GM12892 (cell line): ENCODE measurements around the gene VWF.

ENCODE experiments used
- DNase-seq: peaks from one replicate; pipeline ENCODE4 v3.0.0; 2011; ENCODE audit not compliant: insufficient read length
- FAIRE-seq: peaks from 2 replicates; lab custom pipeline; 2011; peaks lifted over from hg19 to GRCh38; lab: Jason Lieb, UNC
- POLR2A ChIP-seq: IDR thresholded peaks from 2 replicates; pipeline ENCODE4 v1.6.1; 2011; ENCODE audit warnings: low read depth, low read length, control low read depth
- POLR2AphosphoS5 ChIP-seq: IDR thresholded peaks from 2 replicates; pipeline ENCODE4 v1.6.1; 2011; ENCODE audit warnings: low read depth, low read length, control low read depth
- TAF1 ChIP-seq: IDR thresholded peaks from 2 replicates; pipeline ENCODE4 v1.6.1; 2011; ENCODE audit warnings: low read depth, mild to moderate bottlenecking, control low read depth, low read length, borderline replicate concordance

The VWF gene

DNA sequence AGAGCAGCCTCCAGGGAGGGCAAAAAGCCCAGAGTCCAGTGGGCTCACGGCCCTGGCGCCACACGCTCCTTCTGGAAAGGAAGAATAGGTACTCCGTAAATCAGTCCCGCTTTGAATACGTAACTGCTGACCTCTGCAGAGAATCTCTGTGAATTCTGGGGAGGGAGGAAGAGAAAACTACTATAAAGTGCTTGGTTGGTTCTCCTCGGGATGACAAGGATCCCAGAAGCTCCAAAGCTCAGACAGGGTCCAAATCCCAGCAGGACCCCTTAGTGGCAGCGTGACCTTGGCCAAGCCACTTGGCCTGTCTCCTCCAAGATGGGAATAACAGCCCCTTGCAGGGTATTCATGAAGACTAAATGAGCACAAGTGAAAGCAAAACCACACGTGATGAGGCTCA is 211.1 kb downstream of the VWF start:
- FAIRE-seq (no peak), DNase-seq (no peak)
- TF ChIP-seq POLR2A (no peak), POLR2AphosphoS5 (no peak)

DNA sequence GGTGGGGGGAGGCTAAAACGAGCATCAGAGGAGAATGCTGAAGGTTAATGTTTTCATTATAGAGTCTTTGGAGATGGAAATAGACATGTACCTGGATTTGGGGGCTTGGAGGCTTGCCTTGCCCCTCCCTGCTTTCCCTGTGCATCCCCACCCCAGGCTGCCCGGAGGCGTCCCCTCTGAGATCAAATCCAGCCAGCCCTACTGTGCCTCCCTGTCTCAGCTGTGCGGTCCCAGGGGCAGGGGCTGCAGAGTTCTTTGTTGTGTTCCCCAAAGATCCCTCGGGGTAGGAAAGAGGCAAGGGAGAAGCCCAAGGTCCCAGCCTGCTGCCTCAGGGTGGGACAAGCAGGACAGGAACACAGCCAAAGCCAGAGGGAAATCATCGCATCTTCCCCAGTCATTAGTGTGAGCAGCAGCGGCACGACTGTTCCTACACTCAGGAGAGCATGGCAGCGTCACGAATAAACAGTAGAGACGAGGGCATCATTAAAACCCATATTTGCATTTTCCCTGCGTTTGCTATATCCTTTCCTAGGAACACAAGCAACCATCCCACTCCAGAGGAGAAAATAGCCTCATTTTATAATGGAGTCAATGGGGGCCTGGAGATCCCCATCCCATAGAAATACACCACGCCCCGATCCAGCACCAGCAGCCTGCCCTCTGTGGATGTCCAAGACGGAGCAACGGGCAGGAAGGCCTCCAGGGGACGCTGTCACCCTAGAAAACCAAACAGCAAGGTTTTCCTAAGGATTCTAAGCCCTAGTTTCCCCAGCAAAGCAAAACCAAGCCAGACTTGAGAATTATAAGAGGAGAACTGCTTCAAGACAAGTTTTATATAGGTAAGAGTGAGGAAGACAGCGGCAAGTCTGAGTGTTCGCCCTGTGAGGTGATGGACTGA is 211.8 kb downstream of the VWF start:
- no peak for DNase-seq
- TF ChIP-seq POLR2A, result no peak
- TF ChIP-seq TAF1, result no peak
- TF ChIP-seq POLR2AphosphoS5, result no peak
- FAIRE-seq, result no peak

DNA sequence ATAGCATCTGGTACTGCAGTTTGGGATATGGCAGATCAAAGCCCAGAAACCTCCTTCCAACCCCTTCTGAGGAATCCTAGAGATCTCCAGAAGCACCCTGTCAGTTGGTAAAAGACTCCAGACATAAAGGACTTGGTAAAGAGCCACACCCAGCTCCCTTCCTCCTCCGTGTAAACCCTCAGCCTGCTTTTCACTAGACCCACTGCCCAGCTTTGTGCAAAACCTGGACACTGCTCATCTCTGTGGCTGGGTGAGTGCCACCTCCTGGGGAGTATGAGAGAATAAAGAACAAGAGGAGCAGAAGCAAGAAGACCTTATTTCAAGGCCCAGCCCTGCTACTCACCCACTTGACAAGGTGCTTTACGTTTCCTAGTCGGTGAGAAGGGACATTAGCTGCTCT is 212.5 kb downstream of the VWF start:
- FAIRE-seq (no peak), DNase-seq (no peak)
- TF ChIP-seq TAF1 (no peak), POLR2A (no peak), POLR2AphosphoS5 (no peak)

DNA sequence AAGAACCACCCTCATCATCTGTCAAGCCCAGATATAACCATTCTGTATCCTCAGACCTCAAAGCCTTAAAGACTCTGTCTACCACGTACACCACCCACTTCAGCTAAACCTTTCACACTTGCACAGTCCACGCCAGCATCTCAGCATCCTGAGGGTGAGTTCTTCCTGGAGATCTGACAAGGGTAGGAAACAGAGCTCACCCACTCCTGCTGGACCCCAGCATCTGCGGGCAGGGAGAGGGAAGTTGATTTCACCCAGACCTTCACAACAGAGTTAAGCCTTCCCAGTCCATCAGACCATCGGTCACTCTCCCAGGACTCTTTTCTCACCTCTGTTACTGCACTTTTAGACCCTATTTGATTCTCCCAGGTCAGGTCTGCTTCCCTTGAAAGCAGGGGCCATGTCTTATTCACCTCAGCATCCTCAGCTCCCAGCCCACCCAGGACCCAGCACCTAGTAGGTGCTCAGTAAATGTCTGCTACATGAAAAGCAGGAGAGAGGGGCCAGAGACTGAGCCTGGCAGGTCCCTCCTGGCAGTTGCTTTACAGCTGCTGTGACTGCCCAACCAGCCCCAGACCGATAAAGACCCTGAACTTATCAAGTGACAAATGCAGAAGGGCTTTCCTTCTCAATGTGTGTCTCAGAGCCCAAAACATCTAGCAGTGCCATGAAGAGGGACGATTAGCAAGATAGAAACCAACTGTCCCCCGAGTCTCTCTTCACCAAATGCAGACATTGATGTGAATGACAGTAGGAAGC is 213.5 kb downstream of the VWF start:
- TF ChIP-seq TAF1 (no peak), POLR2AphosphoS5 (no peak), POLR2A (no peak)
- DNase-seq, result no peak
- no peak for FAIRE-seq

DNA sequence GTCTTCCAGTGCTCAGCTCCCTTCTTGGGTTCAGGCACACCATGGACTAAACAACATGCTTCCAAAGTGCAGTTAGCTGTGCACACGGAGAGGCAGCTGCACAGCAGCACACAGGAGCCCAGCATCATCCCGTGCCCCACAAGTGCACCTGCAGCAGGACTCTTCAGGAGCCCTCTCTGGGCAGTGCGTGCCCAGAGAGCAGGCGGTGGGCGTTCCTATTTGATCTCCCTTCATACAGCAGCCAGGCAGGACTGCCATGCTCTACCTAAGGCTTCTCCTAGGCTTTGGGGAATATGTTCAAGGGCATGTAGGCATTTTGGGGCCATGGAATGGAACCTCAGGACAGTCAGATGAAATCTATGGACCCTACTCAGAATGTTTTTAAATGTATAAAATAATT is 214.9 kb downstream of the VWF start:
- no peak for TF ChIP-seq POLR2AphosphoS5
- TF ChIP-seq POLR2A, result no peak
- no peak for TF ChIP-seq TAF1
- no peak for DNase-seq
- no peak for FAIRE-seq

DNA sequence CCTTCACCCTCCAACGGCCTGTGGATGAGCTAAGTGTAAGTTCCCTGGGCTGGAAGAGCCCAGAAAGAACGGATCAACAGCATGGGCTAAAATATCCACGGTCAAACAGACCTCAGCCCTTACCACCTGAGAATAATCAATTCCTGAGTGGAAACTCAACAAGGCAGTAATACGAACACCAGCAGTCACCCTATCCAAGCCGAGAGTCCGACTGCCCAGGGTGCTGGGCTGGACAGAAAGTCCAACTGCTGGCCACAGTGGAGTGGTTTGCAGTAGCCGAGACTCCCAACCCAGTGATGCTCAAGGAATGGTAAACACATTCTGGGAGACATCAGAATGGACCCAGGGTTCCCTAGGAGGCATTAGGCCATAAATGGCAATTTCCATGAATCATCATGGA is 216.2 kb downstream of the VWF start:
- DNase-seq (no peak), FAIRE-seq (no peak)
- TF ChIP-seq POLR2A, result no peak
- no peak for TF ChIP-seq POLR2AphosphoS5
- TF ChIP-seq TAF1, result no peak

DNA sequence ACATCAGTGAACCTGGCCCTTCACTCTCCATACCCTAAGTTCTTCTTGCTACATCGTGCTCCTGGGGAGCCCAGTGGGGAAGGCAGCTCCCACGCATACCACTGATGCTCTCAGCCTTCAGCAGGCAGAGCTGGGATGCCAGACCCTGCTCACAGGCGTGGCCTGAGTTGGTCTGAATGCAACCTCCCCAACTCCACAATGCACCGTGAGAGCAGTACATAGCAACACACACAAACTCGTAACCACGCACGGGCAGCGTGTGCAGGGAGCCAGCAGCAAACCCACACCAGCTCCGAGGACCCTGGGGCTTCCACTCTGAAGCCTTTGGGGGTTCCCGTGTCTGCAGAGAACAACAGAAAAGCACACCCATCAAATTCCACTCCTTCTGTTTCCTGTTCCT is 216.7 kb downstream of the VWF start:
- no peak for DNase-seq
- TF ChIP-seq TAF1, result no peak
- no peak for TF ChIP-seq POLR2A
- no peak for TF ChIP-seq POLR2AphosphoS5

DNA sequence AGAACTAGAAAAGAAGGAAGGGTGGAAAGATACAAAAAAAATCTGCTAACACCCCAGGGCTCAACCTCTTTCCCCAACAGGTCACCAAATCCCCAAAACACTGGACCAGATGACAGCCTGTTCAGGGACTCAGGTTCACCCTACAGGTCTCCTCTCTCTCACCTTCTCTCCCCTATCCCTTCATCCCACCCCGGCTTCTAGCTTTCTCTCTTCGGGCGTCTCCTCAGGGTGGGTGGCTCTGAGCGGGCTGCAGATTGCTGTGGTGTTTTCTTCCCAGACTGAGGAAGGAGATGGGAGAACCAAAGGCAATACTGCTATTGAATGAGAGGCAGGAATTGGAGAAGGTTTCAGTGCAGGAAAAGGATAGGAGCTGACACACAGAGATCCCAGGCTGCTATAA is 218.7 kb downstream of the VWF start:
- no peak for DNase-seq
- FAIRE-seq, result no peak
- TF ChIP-seq TAF1 (no peak), POLR2A (no peak), POLR2AphosphoS5 (no peak)

More for the DNA sequence above, 216.7 kb downstream of the VWF start:
- FAIRE-seq, result no peak

DNA sequence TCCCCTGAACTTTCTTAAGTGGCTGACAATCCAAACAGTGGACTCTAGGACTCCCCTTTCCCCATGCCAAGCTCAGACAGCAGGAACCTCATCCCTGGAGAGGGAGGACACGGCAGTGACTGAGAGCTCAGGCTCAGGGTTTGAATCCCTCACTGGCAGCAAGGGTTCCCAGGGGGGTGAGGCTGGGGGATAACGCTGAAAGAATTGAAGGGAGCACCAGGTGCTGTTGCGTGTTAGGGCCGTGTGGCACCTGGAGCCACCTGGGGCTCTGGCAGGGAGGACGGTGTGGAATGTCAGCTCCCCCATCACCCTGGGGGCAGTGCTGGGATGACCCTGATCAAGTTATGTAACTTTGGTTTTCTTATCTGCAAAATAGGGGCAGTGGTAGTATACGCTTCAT is 219.5 kb downstream of the VWF start:
- TF ChIP-seq POLR2AphosphoS5, result no peak
- no peak for TF ChIP-seq TAF1
- no peak for TF ChIP-seq POLR2A
- no peak for FAIRE-seq
- no peak for DNase-seq

DNA sequence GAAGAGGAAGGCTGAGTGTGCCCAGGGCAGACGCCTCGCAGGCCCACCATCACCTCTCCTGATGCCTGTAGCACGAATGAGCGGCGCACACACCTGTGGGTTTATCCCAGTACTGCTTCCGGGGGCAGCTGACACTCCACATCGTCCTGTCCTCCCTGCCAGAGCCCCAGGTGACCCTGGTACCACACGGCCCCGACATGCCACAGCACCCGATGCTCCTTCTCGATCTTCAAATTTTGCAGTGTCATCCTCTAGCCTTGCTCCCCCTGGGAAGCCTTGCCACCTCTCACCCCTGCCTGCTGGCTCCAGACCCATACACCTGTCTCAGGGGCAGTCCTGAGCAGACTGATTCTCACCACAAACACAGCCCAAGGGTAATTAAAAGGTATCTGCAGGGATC is 220.0 kb downstream of the VWF start:
- TF ChIP-seq POLR2AphosphoS5 (no peak), TAF1 (no peak), POLR2A (no peak)
- DNase-seq, result no peak
- no peak for FAIRE-seq

DNA sequence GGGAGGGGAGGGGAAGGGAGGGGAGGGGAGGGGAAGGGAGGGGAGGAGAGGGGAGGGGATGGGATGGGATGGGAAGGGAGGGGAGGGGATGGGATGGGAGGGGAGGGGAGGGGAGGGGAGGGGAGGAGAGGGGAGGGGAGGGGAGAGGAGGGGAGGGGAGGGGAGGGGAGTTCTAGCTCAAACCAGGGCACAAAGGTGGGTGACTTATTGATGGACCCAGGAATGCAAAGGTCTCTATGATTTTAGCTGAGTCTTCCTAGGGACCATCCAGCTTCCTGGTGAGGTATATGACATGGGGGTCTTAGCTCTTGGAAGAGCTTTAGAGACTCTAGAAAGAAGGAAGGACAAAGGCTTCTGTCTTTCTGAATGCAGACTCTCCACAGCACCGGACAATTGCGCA is 221.7 kb downstream of the VWF start:
- no peak for TF ChIP-seq POLR2A
- DNase-seq (no peak), FAIRE-seq (no peak)

DNA sequence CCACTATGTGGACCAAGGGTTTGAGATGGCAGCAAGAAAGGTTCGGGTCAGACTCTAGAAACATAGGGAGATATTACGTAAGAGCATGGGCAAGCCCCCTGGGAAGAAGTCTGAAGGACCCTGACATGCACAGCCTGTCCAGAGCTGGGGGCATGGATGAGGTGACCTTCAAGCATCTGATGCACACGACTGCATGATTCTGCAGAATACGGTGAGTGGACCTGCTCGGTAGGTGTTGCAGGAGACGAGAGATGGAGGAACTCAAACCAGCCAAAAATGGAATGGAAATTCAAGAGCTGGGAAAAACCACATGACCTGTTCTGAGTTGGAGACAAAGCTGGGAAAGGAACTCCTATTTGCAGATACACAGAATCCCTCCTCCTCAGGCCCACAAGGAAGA is 223.1 kb downstream of the VWF start:
- FAIRE-seq (no peak), DNase-seq (no peak)
- TF ChIP-seq TAF1 (no peak), POLR2A (no peak), POLR2AphosphoS5 (no peak)
